Measurements from ENCODE around the gene GYPE. TPM values are rescaled to one million over a fixed set of nuclear protein-coding genes. Genes with fewer than 3 reads are reported as not detected.
"Not testable (repeated sequence)": the region's sequence is repeated elsewhere in the genome, so short reads cannot be mapped to it uniquely, and the experiment has no call there.

GYPE gene
- total and polyA plus RNA-seq, 10 of the 15 experiments (the other 5 are each of a cell fraction or from before 2014, with no cell fraction given): 0.60 to 2.0 (median 0.85) TPM

DNA sequence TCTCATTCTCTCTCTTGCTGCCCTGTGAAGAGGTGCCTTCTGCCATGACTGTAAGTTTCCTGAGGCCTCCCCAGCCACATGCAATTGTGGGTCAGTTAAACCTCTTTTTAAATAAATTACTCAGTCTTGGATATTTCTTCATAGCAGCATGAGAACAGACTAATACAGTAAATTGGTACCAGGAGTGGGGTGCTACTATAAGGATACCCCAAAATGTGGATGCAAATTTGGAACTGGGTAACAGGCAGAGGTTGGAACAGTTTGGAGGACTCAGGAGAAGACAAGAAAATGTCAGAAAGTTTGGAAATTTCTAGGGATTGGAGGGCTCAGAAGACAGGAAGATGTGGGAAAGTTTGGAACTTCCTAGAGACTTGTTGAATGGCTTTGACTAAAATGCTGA, 74.8 kb downstream of the GYPE start:
- in situ Hi-C loops (cut with MboI); CTCF ChIA-PET; RAD21 ChIA-PET (ENCODE audit: unreplicated experiment); H3K27ac ChIP-seq (ENCODE audit: control insufficient read depth, insufficient read depth); H3K27me3 ChIP-seq (replicated peaks in 1 of 2; ENCODE audit: control insufficient read depth in 2 of 2, insufficient read depth in 2 of 2, low read length in 1 of 2); H4K20me1 ChIP-seq (ENCODE audit: control insufficient read depth, insufficient read depth); H3K9me3 ChIP-seq (replicated peaks; ENCODE audit: control insufficient read depth, insufficient read depth, low read length); BruUV-seq (replicated peaks); H3K4me1 ChIP-seq (ENCODE audit: control insufficient read depth, insufficient read depth, low read length); DNase-seq (ENCODE audit: low read depth, low spot score); intact Hi-C loops (cut with micrococcal nuclease; ENCODE audit: unreplicated experiment); FAIRE-seq; H3K36me3 ChIP-seq (ENCODE audit: control insufficient read depth in 2 of 2, insufficient read depth in 2 of 2, low read length in 1 of 2); H2AFZ ChIP-seq (ENCODE audit: control insufficient read depth, low read depth, low read length); H3K4me3 ChIP-seq; H3K79me2 ChIP-seq (ENCODE audit: control insufficient read depth, insufficient read depth, low read length); POLR2A ChIA-PET; ATAC-seq; SMC1A ChIA-PET (ENCODE audit: uncharacterized antibody, unreplicated experiment); H3K9ac ChIP-seq (ENCODE audit: control insufficient read depth, insufficient read depth, low read length); H3K4me2 ChIP-seq (ENCODE audit: control insufficient read depth, insufficient read depth): not testable (repeated sequence)

DNA sequence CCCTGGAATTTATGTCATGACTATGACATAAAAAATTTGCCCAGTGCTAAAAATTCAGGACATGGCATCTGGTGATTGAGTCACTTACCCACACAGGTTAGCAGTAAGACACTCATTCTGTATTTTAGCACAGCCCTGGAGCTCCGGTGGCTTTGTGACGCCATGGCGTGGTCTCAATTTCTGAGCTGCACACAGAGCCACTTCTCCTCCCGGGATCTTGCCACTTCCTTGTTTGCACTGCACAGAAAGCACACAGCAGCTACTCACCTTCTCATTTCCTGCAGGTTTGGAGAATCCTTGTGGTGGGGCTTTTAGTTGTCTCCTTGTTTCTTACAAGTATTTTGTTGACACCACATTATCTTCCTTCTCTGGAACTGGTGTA, 76.1 kb downstream of the GYPE start:
- H3K9ac ChIP-seq (ENCODE audit: control insufficient read depth, insufficient read depth, low read length); H3K4me3 ChIP-seq; H4K20me1 ChIP-seq (ENCODE audit: control insufficient read depth, insufficient read depth); H3K4me2 ChIP-seq (ENCODE audit: control insufficient read depth, insufficient read depth); intact Hi-C loops (cut with micrococcal nuclease; ENCODE audit: unreplicated experiment); CTCF ChIA-PET; BruUV-seq (replicated peaks); in situ Hi-C loops (cut with MboI); H3K79me2 ChIP-seq (ENCODE audit: control insufficient read depth, insufficient read depth, low read length); DNase-seq (ENCODE audit: low read depth, low spot score); RAD21 ChIA-PET (ENCODE audit: unreplicated experiment); H3K4me1 ChIP-seq (ENCODE audit: control insufficient read depth, insufficient read depth, low read length); H3K9me3 ChIP-seq (replicated peaks; ENCODE audit: control insufficient read depth, insufficient read depth, low read length); ATAC-seq; POLR2A ChIA-PET; FAIRE-seq; H3K27ac ChIP-seq (ENCODE audit: control insufficient read depth, insufficient read depth); SMC1A ChIA-PET (ENCODE audit: uncharacterized antibody, unreplicated experiment); H3K36me3 ChIP-seq (ENCODE audit: control insufficient read depth in 2 of 2, insufficient read depth in 2 of 2, low read length in 1 of 2); H2AFZ ChIP-seq (ENCODE audit: control insufficient read depth, low read depth, low read length); H3K27me3 ChIP-seq (replicated peaks in 1 of 2; ENCODE audit: control insufficient read depth in 2 of 2, insufficient read depth in 2 of 2, low read length in 1 of 2): not testable (repeated sequence)
- WGBS (ENCODE audit: insufficient coverage, insufficient replicate concordance, low lambda C conversion rate, missing lambda C conversion rate): 2% methylated on average over 4 of the region's 4 CpGs

Other genes starting within 250 kb of the GYPE start
- not detected in 2 replicates for gene FREM3, start 204.9 kb downstream of the GYPE start, total RNA-seq (2014; rRNA removed)
- gene FREM3, start 204.9 kb downstream of the GYPE start, total RNA-seq (2014; rRNA removed; fragmentation: Illumina TruSeq; extraction: Trizol): not detected in 2 replicates
- not detected in 2 replicates for gene FREM3, start 204.9 kb downstream of the GYPE start, total RNA-seq (2021)
- gene FREM3, start 204.9 kb downstream of the GYPE start, polyA plus RNA-seq (2011; rRNA removed): not detected in 2 replicates
- gene FREM3, start 204.9 kb downstream of the GYPE start, polyA plus RNA-seq (2014; fragmentation: Illumina TruSeq; extraction: Trizol): not detected in 2 replicates
- not detected for gene FREM3, start 204.9 kb downstream of the GYPE start, polyA plus RNA-seq (2014; fragmentation: Nextera tagmentation; extraction: Ambion mirVana)
- not detected in 2 replicates for gene FREM3, start 204.9 kb downstream of the GYPE start, polyA plus RNA-seq (2014; rRNA removed)
- gene FREM3, start 204.9 kb downstream of the GYPE start, polyA plus RNA-seq (2016; fragmentation: Nextera tagmentation; extraction: Ambion mirVana): not detected
- not detected in 2 replicates for gene GYPB, start 113.8 kb upstream of the GYPE start, total RNA-seq (2014; rRNA removed)
- not detected in 2 replicates for gene GYPB, start 113.8 kb upstream of the GYPE start, total RNA-seq (2014; rRNA removed; fragmentation: Illumina TruSeq; extraction: Trizol)
- gene GYPB, start 113.8 kb upstream of the GYPE start, total RNA-seq (2021): not detected in 2 replicates
- gene GYPB, start 113.8 kb upstream of the GYPE start, polyA plus RNA-seq (2011; rRNA removed): not detected in 2 replicates
- not detected in 2 replicates for gene GYPB, start 113.8 kb upstream of the GYPE start, polyA plus RNA-seq (2014; fragmentation: Illumina TruSeq; extraction: Trizol)
- not detected for gene GYPB, start 113.8 kb upstream of the GYPE start, polyA plus RNA-seq (2014; fragmentation: Nextera tagmentation; extraction: Ambion mirVana)
- not detected in 2 replicates for gene GYPB, start 113.8 kb upstream of the GYPE start, polyA plus RNA-seq (2014; rRNA removed)
- gene GYPB, start 113.8 kb upstream of the GYPE start, polyA plus RNA-seq (2016; fragmentation: Nextera tagmentation; extraction: Ambion mirVana): under 1 TPM in 1 of 2 experiments, not detected in 1; 0.36 TPM
- gene GYPA, start 235.2 kb upstream of the GYPE start, total RNA-seq (2014; rRNA removed): not detected in 2 replicates
- gene GYPA, start 235.2 kb upstream of the GYPE start, total RNA-seq (2014; rRNA removed; fragmentation: Illumina TruSeq; extraction: Trizol): not detected in 2 replicates
- gene GYPA, start 235.2 kb upstream of the GYPE start, total RNA-seq (2021): not detected in 2 replicates
- gene GYPA, start 235.2 kb upstream of the GYPE start, polyA plus RNA-seq (2011; rRNA removed): not detected in 2 replicates
- gene GYPA, start 235.2 kb upstream of the GYPE start, polyA plus RNA-seq (2014; fragmentation: Illumina TruSeq; extraction: Trizol): not detected in 2 replicates
- gene GYPA, start 235.2 kb upstream of the GYPE start, polyA plus RNA-seq (2014; fragmentation: Nextera tagmentation; extraction: Ambion mirVana): not detected
- gene GYPA, start 235.2 kb upstream of the GYPE start, polyA plus RNA-seq (2014; rRNA removed): not detected in 2 replicates
- not detected for gene GYPA, start 235.2 kb upstream of the GYPE start, polyA plus RNA-seq (2016; fragmentation: Nextera tagmentation; extraction: Ambion mirVana)

All from GM12878 (cell line).